T-helper 9 cell (primary cell): ENCODE results near the gene LYPD6B.

Experiments used
- DNase-seq: peaks from one replicate; pipeline ENCODE4 v3.0.0-alpha.2; 2020

LYPD6B gene

DNA sequence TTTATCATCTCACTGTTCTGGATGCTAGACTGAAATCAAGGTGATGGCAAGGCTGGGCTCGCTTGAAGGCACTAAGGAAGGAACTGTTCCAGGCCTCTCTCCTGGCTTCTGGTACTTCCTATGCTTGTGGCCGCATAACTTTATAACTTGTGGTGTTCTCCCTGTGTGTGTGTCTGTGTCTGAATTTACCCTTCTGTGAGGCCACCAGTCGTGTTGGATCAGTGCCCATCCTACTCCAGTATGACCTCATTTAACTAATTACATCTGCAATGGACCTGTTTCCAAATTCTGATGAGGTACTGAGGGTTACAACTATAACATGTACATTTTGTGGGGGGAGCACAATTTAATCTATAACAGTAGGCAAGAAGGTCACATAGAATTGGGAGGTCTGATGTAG is 41.6 kb downstream of the LYPD6B start:
- DNase-seq, result no peak

DNA sequence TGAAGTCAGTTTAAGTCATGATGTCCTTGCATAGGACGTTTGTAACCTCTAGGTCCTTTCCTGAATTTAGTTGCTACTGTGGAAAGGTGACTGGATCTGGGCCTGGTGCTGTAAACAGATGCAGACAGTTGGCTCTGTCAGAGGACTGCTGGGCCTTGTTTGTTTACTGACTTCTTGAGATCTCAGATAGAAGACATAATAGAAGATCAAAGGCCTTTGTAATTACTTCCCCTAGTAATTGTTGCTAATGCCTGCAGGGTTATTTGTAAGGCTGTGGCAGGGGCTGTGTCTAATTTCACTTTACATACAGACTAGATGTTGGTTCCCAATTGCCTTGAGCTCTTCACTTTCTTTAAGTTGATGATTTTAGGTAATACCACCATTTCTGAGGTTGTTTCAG is 42.5 kb downstream of the LYPD6B start:
- no peak for DNase-seq

DNA sequence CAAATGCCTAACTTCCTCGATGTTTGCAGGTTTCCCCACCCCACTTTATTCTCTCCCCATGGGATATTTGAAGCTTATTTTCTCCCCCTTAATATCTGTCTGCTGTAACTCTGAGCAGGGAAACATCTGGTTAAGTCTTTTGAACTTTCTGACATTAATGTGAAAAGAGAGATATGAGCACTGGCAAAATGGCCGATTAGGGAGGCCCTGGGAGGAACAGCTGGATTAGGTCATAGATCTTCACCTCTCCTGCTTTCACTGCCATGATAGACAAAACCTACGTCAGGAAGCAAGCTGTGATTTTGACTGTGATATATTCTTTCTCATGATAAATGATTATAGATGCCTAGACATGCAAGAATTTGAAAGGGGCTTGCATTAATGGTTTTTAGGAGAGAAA is 43.6 kb downstream of the LYPD6B start:
- no peak for DNase-seq

DNA sequence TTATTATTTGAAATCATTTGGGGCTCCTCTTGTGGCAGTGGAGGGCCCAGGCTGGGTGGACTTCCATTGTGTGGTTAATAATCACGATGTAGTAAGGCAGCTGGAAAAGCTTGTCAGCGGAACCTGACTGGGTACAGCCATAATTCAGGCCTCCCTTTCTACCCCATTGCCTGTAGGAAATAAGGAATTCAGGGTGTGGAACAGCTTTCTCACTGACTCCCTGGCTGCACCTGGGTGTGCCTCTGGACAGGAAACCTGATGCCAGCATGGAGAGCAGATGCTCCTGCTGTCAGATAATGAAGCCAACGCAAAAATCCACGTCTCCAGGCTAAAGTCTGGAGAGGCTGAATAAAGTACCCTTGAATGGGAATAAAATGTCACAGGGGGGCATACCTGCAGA is 44.2 kb downstream of the LYPD6B start:
- DNase-seq, result no peak

DNA sequence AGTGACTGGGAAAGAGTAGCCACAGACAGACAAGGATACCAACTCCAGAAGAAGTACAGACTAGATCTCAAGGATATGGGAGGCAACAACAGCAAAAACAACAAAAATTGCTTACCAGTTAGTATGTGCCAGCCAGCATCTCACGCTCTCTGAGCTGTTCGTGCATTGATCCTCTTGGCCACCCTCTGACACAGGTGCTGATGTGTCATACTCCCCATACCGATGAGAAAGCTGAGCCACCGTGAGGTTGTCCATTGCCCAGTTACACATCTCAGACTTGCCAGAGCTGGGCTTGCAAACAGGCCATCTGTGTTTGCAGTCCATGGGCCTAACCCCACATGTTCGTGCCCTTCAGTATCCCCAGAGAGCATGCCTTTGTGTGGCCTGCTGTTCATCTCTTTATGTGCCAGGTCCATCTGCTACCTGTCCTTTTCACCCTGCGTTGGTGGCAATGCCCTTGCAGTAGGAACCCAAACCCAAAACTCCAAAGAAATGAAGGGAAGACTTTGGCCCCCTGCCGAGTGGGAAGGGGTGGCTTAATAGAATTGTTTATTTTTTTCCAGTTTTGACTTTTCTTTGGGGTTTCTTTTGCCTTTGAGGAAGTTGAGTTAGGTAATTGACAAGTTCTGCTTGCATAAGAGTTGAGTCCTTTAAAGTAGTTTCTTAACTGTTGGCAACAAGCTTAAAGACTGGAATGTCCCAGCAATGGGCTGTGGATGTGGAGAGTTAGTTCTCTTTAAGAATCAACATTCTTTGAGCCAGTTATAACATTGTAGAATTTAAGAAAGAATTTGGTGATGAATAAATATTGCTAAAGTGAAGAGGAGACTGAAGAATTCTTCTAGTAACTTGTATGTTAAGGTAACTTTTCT is 46.7 kb downstream of the LYPD6B start:
- no peak for DNase-seq

DNA sequence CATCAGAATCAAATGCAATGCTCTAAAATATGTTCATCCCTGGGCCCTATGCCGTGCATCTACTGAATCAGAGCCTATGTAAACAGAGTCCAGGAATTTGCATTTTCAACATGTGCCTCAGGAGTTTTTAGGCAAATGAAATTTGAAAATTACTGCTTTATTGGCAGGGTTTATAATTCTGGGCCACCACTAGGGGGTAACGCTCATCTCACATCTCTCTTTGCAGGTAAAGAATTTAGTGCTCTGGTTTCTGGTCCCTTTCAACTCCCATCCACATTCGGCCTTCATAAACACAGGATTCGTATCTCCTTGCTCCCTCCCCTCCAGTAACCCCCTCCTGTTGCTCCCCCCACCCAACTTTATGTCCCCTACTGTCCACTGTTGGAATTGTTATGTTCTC is 49.3 kb downstream of the LYPD6B start:
- no peak for DNase-seq

DNA sequence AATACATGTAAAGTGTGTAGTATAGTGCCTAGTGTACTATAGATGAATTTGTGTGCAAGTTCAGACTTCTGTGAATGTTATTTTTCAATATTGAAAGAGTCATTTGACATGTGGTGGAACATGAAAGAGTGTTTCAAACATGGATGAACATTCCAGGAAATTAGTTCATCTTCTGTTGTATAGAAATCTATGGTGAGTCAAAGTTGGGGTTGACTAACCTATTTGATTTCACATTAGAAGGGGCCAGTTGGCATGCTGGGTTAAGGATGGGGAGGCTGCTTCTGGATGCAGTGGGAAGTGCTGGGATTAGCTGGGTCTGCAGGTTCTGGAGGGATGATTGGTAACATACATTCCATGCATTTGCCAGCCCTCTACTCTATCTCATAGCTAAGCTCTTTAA is 50.6 kb downstream of the LYPD6B start:
- no peak for DNase-seq

DNA sequence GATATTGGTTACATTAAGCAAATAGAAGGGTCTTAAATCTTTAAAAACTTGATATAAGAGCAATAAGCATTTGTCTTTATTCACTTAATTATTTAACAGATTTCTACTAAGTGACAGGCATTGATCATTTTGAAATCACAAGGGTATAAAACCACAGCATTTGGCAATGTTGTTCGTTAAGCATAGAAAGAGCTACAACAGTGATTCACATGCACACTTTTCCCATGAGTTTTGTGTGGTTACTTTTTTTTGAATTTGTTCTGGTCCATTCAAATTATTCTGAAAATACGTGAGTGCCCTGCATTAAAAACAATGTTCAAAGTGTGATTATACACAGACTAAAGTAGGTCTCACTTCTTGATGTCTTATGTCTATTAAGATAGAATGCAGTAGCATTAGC is 52.2 kb downstream of the LYPD6B start:
- no peak for DNase-seq

DNA sequence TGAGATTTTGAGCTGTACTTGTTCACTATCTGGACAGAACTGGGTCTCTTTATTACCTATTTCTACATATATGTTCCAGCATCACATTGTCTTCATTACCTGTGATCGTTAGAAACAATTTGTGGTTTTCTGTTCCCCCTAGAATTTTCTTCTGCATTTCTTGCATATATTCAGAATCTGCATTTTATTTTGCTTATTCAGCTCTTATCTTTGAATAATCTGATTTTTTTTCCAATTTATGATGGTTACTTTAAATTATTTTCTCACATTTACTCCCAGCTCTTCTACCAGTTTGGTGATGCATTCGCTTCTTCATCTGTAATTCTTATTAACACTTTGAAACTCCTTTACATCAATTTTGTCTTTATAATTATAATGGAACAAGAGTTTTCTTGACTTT is 55.1 kb downstream of the LYPD6B start:
- no peak for DNase-seq

DNA sequence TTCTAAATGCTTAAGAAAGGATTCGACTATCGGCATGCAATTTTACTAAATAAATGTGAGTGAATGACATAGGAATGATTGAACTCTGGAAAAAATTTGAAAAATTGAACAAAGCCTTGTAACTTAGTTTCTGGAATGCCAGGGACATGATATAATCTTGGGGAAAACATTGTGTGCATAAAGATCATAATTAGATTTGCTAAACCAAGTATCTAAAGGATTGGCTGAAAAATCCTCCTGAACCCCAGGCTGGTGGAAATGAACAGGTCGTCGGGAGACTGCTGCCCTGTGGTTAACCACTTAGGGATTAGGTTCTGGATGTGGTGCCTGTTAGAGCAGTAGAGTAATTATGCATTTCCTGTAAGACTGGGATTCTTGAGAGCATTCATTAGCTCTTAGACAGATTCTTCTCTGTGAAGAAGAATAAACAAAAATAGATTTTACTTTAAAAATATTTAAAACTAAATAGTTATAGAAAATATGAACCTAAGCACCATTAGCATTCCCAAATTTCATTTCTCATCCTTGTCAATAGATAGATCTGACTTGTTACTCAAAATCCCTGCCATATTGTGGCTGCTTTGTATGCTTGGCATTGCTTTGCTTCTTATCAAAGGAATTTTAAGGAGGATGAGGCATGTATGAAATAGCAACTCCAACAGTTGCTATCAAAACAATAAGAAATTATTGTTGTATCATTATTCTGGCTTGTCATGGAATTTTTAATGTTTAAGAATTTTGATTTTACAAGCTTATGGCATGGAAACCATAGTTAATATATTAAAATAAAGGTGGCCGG is 55.9 kb downstream of the LYPD6B start:
- no peak for DNase-seq

DNA sequence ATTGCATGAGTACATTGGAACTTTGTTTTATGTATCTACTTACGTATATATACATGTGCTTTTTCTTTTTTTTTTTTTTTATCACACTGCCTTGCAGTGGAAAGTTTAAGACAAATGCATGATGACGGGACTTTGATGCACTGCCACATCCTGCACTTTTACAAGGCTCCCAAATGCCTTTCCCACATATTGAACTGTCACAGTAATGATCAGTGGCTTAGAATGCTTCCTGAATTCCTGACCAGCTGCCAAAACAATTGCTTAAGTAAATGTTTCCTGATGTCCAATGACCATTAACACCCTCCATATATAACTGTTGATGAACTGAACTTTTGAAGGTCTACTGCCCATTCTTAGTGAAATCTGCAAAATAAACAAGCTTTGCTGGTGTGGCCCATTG is 60.2 kb downstream of the LYPD6B start:
- DNase-seq, result no peak

DNA sequence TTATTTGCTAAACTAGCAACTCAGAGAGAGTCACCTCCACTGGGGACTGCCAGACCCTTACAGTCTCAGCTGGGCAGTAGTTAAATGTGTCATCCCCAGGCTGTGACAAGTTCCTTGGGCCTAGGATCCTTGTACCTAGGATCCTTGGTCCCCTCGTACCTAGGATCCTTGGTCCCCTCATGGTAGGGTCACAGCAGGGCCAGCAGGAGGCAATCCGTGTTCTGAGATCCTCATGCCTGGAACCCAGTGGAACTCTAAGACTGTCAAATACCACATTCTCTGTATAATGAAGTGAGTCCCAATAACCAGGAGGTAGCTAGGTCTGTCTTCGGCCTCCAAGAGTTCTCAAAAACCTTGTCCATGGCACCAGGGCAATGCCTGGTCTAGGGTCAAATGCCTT is 60.8 kb downstream of the LYPD6B start:
- no peak for DNase-seq

DNA sequence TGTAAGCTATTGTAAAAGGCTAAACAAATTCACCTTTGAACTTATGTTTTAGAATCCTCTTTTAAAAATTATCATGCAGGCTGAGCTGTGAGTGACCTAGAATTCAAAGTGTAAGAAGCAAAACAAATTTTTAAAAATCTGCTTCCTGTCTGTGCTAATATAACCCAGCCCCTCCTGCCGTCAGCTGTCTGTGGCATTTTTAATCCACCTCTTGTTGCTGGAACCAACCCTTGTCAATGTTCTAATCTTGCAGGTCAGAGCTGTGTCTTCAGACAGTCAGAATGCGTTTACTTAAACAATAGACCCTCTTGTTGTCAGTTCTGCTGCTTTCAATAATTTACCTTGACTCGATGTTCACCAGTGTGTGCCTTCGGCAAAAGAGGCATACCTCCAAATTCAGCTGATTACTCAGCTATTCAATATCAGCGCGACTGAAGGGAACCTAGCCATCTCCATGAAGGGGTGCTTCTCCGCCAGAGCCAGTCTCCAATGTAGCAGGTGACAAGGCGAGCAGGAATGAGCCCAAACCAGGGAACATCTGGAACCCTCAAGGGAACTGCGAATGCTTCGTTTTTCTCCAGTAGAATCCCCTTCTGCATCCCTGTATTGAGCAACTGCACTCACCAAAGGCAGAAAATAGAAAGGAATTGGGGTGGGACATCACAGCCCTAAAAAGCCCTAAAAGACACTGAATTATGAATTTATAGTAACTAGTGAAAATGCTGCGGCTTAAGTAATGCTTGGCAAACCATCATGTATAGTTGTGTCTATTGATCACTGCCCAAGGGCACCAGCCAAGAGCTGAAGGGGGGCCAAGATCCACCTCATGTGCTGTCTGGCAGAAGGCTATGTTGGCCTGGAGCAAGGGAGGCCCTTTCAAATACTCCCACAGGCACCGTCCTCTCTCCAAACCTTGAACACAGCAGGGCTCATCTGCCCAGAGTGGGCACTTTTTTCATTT is 62.5 kb downstream of the LYPD6B start:
- DNase-seq, result no peak

DNA sequence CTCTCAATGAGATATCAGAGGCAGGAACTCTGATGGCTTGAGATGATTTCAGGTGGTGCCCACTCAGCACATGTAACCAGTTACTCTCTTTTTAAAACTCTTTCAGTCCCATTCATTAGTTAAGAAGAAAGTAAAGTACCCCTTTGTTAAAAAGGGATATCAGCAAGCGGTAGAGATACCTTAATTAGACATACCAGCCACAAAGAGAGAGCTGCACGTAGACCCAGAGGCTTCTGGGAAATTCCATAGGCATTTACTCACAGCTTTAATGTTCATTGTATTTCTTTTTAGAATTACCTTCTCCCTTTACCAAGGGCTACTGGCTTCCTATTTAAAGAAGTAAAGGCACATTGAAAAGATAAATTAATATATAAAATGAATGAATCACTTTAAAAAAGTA is 63.3 kb downstream of the LYPD6B start:
- DNase-seq, result no peak

DNA sequence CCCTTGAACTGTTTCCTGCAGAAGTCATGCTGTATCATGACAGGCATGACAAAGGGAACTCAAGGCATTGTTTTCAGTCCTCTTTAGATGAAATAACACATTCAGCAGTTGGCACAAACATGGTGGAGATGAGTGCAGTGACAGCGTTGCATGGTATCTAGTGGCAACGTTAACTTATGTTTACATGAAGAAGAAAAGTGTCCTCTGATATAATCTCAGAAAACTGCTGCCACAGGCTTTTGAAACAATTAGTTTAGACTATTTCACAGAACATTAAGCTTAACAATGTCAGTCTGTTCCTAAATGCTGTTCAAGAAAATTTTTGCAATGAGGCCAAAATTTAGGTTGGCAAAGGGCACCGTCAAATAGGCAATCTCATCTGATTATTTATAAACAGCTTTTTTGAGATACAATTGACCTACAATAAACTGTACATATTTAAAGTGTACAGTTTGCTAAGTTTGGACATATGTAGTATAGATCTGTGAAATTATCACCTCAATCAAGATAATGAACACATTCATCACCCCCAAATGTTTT is 64.7 kb downstream of the LYPD6B start:
- DNase-seq, result no peak

DNA sequence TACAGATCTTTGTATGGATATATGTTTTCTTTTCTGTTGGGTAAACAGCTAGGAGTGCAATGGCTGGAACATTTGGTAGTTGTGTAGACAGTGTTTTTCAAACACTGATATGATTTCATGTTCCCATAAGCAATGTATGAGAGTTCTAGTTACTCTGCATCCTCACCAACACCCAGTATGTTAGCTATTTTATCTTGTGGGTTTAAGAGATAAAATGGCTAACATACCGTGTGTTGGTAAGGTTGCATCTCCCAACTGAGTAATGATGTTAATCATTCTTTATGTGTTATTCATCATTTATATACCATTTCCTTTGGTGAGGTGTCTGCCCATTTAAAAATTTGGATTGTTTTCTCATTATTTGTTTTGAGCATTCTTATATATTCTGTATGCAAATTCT is 65.7 kb downstream of the LYPD6B start:
- no peak for DNase-seq

DNA sequence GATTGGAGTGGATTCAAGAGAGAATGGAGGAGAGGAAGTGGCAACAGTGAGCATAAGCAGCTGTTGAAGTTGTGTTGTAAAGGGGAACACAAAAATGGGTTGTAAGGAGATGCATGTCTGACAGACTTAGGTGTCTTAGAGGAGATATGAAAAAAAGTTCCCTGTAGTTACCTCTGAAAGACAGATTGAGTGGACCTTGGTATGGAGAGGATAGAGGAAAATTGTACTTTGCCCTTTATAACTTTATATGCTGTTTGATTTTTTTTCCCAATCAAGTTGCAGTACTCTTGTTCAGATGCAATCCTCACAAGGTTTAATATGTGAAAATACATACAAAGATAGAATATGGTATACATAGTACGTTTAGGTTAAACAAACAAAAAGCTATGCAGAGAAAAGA is 73.6 kb downstream of the LYPD6B start:
- no peak for DNase-seq

DNA sequence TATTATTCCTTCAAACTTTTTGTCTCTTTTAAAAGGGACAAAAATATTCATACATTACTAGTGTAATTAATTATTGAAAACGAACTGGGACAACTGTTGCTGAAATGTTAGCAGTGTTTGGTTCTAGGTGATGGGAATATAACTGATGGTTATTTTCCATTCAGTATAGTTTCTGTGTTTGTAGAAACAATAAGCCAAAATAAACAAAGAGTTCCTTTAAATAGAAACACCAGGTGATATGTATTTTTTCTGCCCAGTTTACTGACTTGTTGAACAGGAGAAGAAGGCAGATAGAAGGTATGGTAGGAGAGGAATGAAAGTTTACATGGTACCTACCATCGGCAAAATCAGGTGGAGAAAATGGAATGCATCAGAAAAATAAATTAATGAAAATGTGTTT is 74.2 kb downstream of the LYPD6B start:
- no peak for DNase-seq

DNA sequence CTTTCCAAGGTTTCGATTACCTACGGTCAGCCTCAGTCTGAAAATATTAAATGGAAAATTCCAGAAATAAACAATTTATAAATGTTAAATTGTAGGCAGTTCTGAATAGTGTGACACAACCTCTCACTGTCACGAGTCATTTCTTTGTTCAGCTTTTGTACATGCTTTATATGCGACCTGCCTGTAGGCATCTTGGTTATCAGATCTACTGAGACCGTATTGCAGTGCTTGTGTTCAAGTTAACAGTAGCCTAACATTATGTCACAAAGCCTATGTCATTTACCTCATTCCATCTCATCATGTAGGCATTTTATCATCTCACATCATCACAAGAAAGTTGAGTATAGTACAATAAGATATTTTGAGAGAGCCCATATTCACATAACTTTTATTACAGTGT is 77.3 kb downstream of the LYPD6B start:
- DNase-seq, result no peak

DNA sequence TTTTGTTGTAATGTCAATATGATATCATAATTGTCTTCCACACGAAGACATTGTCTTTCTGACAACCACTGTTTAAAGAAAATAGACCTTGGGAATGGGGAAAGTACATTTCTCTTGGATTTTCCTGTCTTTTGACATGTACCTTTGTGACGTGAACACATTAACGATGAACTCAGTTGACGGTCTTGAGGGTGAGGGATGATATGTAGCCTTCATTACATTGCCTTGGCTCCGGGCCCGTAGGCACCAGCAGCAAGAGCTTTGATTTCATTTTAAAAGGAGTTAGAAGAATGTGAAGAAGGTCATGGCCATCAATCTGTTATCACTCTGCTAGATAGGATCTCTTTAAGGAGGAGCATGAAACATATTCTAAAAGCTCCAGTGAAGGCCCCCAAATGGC is 80.9 kb downstream of the LYPD6B start:
- no peak for DNase-seq

DNA sequence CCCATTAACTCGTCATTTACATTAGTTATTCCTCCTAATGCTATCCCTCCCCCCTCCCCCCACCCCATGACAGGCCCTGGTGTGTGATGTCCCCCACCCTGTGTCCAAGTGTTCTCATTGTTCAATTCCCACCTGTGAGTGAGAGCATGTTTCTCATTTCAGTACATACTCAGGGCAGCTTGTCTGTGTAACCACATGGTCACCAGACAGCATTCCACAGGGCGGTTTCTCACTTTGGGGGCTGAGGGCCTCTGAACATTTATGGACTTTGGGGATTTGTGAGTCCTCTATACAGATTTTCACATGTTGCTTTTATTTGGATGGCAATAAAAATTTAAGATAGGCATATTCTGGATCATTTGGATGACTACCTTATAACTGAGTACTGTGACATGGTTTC is 84.0 kb downstream of the LYPD6B start:
- no peak for DNase-seq

DNA sequence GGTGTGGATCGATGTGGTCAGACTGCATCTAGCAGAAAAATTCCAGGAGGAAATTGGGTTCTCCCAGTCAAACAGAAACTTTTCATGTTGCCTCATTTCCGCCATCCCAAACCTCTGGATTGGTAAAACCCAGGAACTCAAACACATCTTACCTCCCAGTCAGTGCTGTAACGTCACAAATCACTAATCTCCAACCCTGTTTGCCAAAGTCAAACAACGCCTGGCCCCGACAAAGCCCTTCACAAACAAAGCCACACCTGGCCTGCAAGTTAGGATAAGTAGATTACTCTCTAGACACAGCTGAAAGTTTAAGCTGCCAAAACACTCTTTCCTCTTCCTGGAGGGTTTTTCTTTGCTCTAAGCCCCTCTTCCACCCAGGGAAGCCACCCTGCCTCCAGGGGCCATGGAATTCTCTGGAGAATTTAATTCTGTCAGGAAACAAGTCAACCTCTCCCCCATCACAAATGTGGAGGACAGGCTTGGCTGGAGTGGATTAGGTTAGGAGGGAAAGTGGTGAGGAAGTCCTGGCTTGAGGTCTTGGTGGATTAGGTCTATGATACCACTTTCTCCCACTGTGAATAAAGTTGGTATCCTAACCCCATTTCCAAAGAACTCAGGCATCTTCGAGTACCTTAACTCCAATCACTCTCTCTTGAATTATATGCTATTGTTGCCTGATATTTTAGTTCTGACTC is 86.7 kb downstream of the LYPD6B start:
- DNase-seq, result no peak
